H1 (cell line): ENCODE measurements around the gene VIM. TPM values are rescaled to one million over a fixed set of nuclear protein-coding genes. Genes with fewer than 3 reads are reported as not detected.

ENCODE experiments used
- CTCF ChIA-PET: fragments of 300-600 bp; sonication (Branson Sonifier 250); formaldehyde crosslinking; loops from one replicate; lab custom pipeline; 2021; ENCODE audit not compliant: partially characterized antibody; lab: Charles Lee
- POLR2A ChIA-PET: fragments of 300-600 bp; sonication (Branson Sonifier 250); formaldehyde crosslinking; loops from one replicate; lab custom pipeline; 2021; ENCODE audit warnings: inconsistent platforms; ENCODE audit not compliant: partially characterized antibody; lab: Charles Lee
- DNase-seq, 2 experiments: peaks; one replicate each; pipeline versions ENCODE4 v3.0.0 to v3.0.0-alpha.2; 2010 to 2022; ENCODE audit warnings: low spot score in 2 of 2, low read depth in 1 of 2, mixed read lengths in 1 of 2
- FAIRE-seq: peaks from 2 replicates; lab custom pipeline; 2011; peaks lifted over from hg19 to GRCh38; lab: Jason Lieb, UNC
- H2AFZ ChIP-seq: 2 replicates; pipeline ENCODE4 v1.8.1; 2012; ENCODE audit warnings: low read length, inconsistent platforms
- H2AK5ac ChIP-seq: 2 replicates; pipeline ENCODE4 v1.6.1; 2013; ENCODE audit warnings: low read depth, low read length
- H2BK120ac ChIP-seq: replicated peaks from 2 replicates; pipeline ENCODE3; 2013; ENCODE audit warnings: low read depth, low read length, inconsistent platforms
- H2BK12ac ChIP-seq: 2 replicates; pipeline ENCODE4 v1.6.1; 2013; ENCODE audit warnings: low read depth, low read length
- H2BK15ac ChIP-seq: 2 replicates; pipeline ENCODE4 v1.6.1; 2013; ENCODE audit warnings: low read length
- H2BK20ac ChIP-seq: 2 replicates; pipeline ENCODE4 v1.6.1; 2013; ENCODE audit warnings: low read length
- H2BK5ac ChIP-seq: 2 replicates; pipeline ENCODE4 v1.6.1; 2013; ENCODE audit warnings: low read depth, low read length
- H3K14ac ChIP-seq: 2 replicates; pipeline ENCODE4 v1.6.1; 2013; ENCODE audit warnings: inconsistent platforms; ENCODE audit not compliant: insufficient read length
- H3K18ac ChIP-seq: 2 replicates; pipeline ENCODE4 v1.6.1; 2013; ENCODE audit warnings: low read length; ENCODE audit errors: extremely low read depth
- H3K23ac ChIP-seq: 2 replicates; pipeline ENCODE4 v1.6.1; 2013; ENCODE audit warnings: inconsistent platforms; ENCODE audit not compliant: insufficient read length
- H3K23me2 ChIP-seq: 2 replicates; pipeline ENCODE4 v1.6.1; 2013; ENCODE audit warnings: low read depth, low read length
- H3K27ac ChIP-seq: 2 replicates; pipeline ENCODE4 v1.6.1; 2011; ENCODE audit warnings: low read depth, low read length, inconsistent platforms
- H3K27me3 ChIP-seq, 4 experiments: replicated peaks in 1 of 4; 1 replicate in 1 of 4; 2 replicates in 3 of 4; pipeline versions ENCODE4 v1.6.1 to v1.8.1; 2011 to 2013; ENCODE audit warnings: low read length in 3 of 4, mild to moderate bottlenecking in 3 of 4, inconsistent platforms in 2 of 4, mixed read lengths in 2 of 4, moderate library complexity in 1 of 4; ENCODE audit not compliant: control insufficient read depth in 3 of 4, insufficient read depth in 3 of 4; ENCODE audit errors: extremely low read depth in 1 of 4
- H3K36me3 ChIP-seq, 4 experiments: 2 replicates each; pipeline versions ENCODE4 v1.6.1 to v1.8.1; 2011 to 2013; ENCODE audit warnings: mild to moderate bottlenecking in 4 of 4, low read length in 3 of 4, moderate library complexity in 2 of 4, control low read depth in 1 of 4, inconsistent platforms in 1 of 4; ENCODE audit not compliant: insufficient read depth in 4 of 4, control insufficient read depth in 2 of 4
- H3K4ac ChIP-seq: replicated peaks from 2 replicates; pipeline ENCODE3; 2013; ENCODE audit warnings: low read length, low read depth, mixed read lengths, inconsistent platforms; ENCODE audit not compliant: insufficient read length
- H3K4me1 ChIP-seq, 4 experiments: replicated peaks in 1 of 4; 1 replicate in 1 of 4; 2 replicates in 3 of 4; pipeline versions ENCODE4 v1.6.1 to v1.8.1; 2011 to 2013; ENCODE audit warnings: low read length in 3 of 4, inconsistent platforms in 2 of 4, mixed read lengths in 1 of 4; ENCODE audit not compliant: insufficient read depth in 4 of 4, control insufficient read depth in 3 of 4
- H3K4me2 ChIP-seq, 2 experiments: 2 replicates each; pipeline versions ENCODE4 v1.6.1 to v1.8.1; 2011 to 2013; ENCODE audit warnings: low read depth in 2 of 2, low read length in 2 of 2, control low read depth in 1 of 2, inconsistent platforms in 1 of 2, mild to moderate bottlenecking in 1 of 2; ENCODE audit not compliant: insufficient read depth in 1 of 2
- H3K4me3 ChIP-seq, 4 experiments: fragments of 200-600, 300-600 bp in 1 of 4; sonication (generic), shearing (Covaris generic), sonication (Bioruptor Twin) in 1 of 4; 2 replicates each; pipeline versions ENCODE4 v1.5.1 to v1.8.1; 2011 to 2016; ENCODE audit warnings: low read length in 4 of 4, low read depth in 3 of 4, control low read depth in 2 of 4, inconsistent platforms in 2 of 4, mild to moderate bottlenecking in 2 of 4, mixed read lengths in 1 of 4, moderate library complexity in 1 of 4; ENCODE audit not compliant: insufficient read depth in 2 of 4; ENCODE audit errors: extremely low read depth in 1 of 4
- H3K56ac ChIP-seq: replicated peaks from 2 replicates; pipeline ENCODE3; 2013; ENCODE audit warnings: low read depth, mild to moderate bottlenecking, mixed read lengths, low read length, inconsistent platforms; ENCODE audit not compliant: insufficient read length
- H3K79me1 ChIP-seq: 2 replicates; pipeline ENCODE4 v1.6.1; 2013; ENCODE audit warnings: low read depth, low read length, control low read depth
- H3K79me2 ChIP-seq, 2 experiments: 2 replicates each; pipeline versions ENCODE4 v1.6.1 to v1.8.1; 2012 to 2013; ENCODE audit warnings: low read length in 2 of 2, mild to moderate bottlenecking in 2 of 2, inconsistent platforms in 1 of 2; ENCODE audit not compliant: insufficient read depth in 2 of 2, control insufficient read depth in 1 of 2
- H3K9ac ChIP-seq, 4 experiments: replicated peaks in 1 of 4; 1 replicate in 1 of 4; 2 replicates in 3 of 4; pipeline versions ENCODE4 v1.6.1 to v1.8.1; 2011 to 2013; ENCODE audit warnings: low read depth in 3 of 4, low read length in 3 of 4, control low read depth in 2 of 4, mild to moderate bottlenecking in 2 of 4, moderate library complexity in 2 of 4, inconsistent platforms in 1 of 4; ENCODE audit errors: extremely low read depth in 1 of 4
- H3K9me3 ChIP-seq, 2 experiments: 2 replicates each; pipeline versions ENCODE4 v1.6.1 to v1.8.1; 2012 to 2013; ENCODE audit warnings: mild to moderate bottlenecking in 2 of 2, moderate library complexity in 2 of 2, control low read depth in 1 of 2, inconsistent platforms in 1 of 2, low read depth in 1 of 2, low read length in 1 of 2, mixed read lengths in 1 of 2; ENCODE audit not compliant: insufficient read depth in 2 of 2
- H4K20me1 ChIP-seq, 2 experiments: replicated peaks in 1 of 2; 2 replicates each; pipeline versions ENCODE3 to v1.8.1; 2011 to 2013; ENCODE audit warnings: inconsistent platforms in 2 of 2, low read length in 2 of 2, mild to moderate bottlenecking in 1 of 2; ENCODE audit not compliant: insufficient read depth in 2 of 2, control insufficient read depth in 1 of 2
- H4K5ac ChIP-seq: 2 replicates; pipeline ENCODE4 v1.6.1; 2013; ENCODE audit warnings: low read length, low read depth, mixed read lengths, inconsistent platforms; ENCODE audit not compliant: insufficient read length
- H4K8ac ChIP-seq: 2 replicates; pipeline ENCODE4 v1.8.0; 2013; ENCODE audit warnings: mild to moderate bottlenecking, moderate library complexity, low read length, inconsistent platforms; ENCODE audit not compliant: insufficient read depth; ENCODE audit errors: extremely low read depth
- H4K91ac ChIP-seq: replicated peaks from 2 replicates; pipeline ENCODE3; 2013; ENCODE audit warnings: low read length, mixed read lengths, inconsistent platforms; ENCODE audit not compliant: insufficient read length
- EP300 ChIP-seq, 2 experiments: IDR thresholded peaks; 1 replicate in 1 of 2; 2 replicates in 1 of 2; pipeline ENCODE4 v1.6.1; 2011 to 2012; ENCODE audit warnings: low read depth in 2 of 2, low read length in 2 of 2, mild to moderate bottlenecking in 2 of 2, borderline replicate concordance in 1 of 2, inconsistent platforms in 1 of 2, moderate library complexity in 1 of 2
- NANOG ChIP-seq: IDR thresholded peaks from 2 replicates; pipeline ENCODE4 v1.6.1; 2011; ENCODE audit warnings: low read length, low read depth, mild to moderate bottlenecking, inconsistent platforms; ENCODE audit not compliant: insufficient read depth, poor library complexity, severe bottlenecking
- NRF1 ChIP-seq: IDR thresholded peaks from 2 replicates; pipeline ENCODE4 v1.6.1; 2011; ENCODE audit warnings: mild to moderate bottlenecking, low read depth, low read length, improper control_type of control experiment
- SAP30 ChIP-seq: fragments of 300-600 bp; sonication (generic); IDR thresholded peaks from 2 replicates; pipeline ENCODE4 v1.7.1; 2012; ENCODE audit warnings: low read length, moderate library complexity, mild to moderate bottlenecking, inconsistent platforms; ENCODE audit not compliant: insufficient read depth, insufficient replicate concordance
- ZNF274 ChIP-seq: IDR thresholded peaks from 2 replicates; pipeline ENCODE4 v1.7.0; 2012; ENCODE audit warnings: low read length, borderline replicate concordance; ENCODE audit errors: extremely low read depth
- WGBS, 2 experiments: shearing (Covaris generic) in 1 of 2; methylation state at CpG; one replicate each; pipeline versions ENCODE4 v1.1.6 to v1.1.7; 2013 to 2015; ENCODE audit warnings: low lambda C conversion rate in 2 of 2, mixed read lengths in 2 of 2, inconsistent platforms in 1 of 2, low coverage in 1 of 2, missing lambda C conversion rate in 1 of 2; ENCODE audit not compliant: insufficient replicate concordance in 2 of 2, insufficient coverage in 1 of 2, insufficient read length in 1 of 2; ENCODE audit errors: extremely low coverage in 1 of 2, missing lambda C conversion rate in 1 of 2; 5-methylcytosine and 5-hydroxymethylcytosine counted together
- polyA plus RNA-seq, 7 experiments: library from polyadenylated mRNA; depleted of rRNA in 3 of 7; stranded (reverse) in 5 of 7; unstranded in 2 of 7; fragments of >200 nt in 5 of 7; fragments of 200-250 nt in 2 of 7; gene quantifications; 1 replicate in 5 of 7; 2 replicates in 1 of 7; 4 replicates in 1 of 7; pipeline versions ENCODE4 v1.2.1 to v1.2.3, GENCODE V29; 2011 to 2013; ENCODE audit warnings: missing spikeins in 2 of 7, mixed read lengths in 2 of 7
- total RNA-seq: library from RNA; stranded (reverse); fragmentation: NEBNext Ultra II Directional; extraction: Animal tissue kit (Norgen Biotek cat#: 25700); gene quantifications from 2 replicates; pipeline ENCODE4 v1.2.1, GENCODE V29; 2021
- TF ChIP-seq, protein P1 (sequence below): IDR thresholded peaks from 2 replicates; pipeline ENCODE4 v1.6.1; 2012; ENCODE audit warnings: low read length, inconsistent platforms

The VIM gene
- total and polyA plus RNA-seq, 2 of the 8 experiments (the other 6 are each of a cell fraction or from before 2014, with no cell fraction given), result 347 to 372 TPM

DNA sequence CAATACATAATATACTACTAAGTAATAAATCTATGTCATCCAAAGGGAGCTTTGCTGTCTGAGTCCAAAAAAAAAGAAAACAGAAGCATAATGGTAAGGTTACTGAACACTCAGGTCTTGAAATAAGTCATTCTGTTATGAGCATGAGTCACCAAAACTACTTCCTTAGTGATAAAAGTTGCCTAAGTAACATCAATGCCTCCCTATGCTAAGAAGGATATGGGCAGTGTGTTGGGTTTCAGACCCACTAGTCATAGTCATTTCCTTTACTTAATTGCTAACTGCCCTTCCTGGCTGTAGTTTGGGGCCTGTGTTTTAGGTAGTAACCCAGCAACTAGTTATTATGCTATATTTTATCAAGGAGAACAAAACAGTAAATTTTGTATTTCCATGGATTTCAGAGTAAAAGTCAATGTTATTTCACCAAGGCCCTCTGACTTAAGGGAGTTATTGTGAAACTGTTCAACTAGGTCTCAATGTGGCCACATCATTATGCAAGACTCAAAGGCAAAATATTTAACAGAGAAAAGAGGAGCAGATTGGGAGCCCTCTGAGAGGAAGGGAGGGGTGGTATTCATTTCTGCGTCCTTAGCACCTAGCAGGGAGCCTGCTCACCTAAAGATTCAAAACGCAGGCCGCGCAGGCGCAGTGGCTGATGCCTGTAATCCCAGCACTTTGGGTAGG is 11.7 kb upstream of the VIM start:
- Histone ChIP-seq H3K79me1 (no peaks in the 10 kb centered on the region), H2BK20ac (peak overlapping the region; percentile 10; the same call in 1 of the 2 replicates), H3K14ac (no peak overlapping the region), H4K8ac (no peak overlapping the region), H3K4me3 (no peak overlapping the region), H3K36me3 (no peaks in the 10 kb centered on the region), H3K27me3 (no peaks in the 10 kb centered on the region), H4K91ac (peak overlapping the region; percentile 29), H2AFZ (no peak overlapping the region), H3K56ac (no peak overlapping the region), H2BK12ac (peak overlapping the region; percentile 69; the same call in 1 of the 2 replicates), H3K4me1 (peaks cover 0 to 9% (median 7%) of the 10 kb centered on the region in 4 experiments; a peak in 4 of 7 replicates), H3K9me3 (no peaks in the 10 kb centered on the region), H3K9ac (no peak overlapping the region), H2BK5ac (peak overlapping the region; percentile 32; the same call in 1 of the 2 replicates), H2BK120ac (no peak overlapping the region), H3K23me2 (no peaks in the 10 kb centered on the region), H3K27ac (no peak overlapping the region), H3K4me2 (no peak overlapping the region), H3K79me2 (no peaks in the 10 kb centered on the region), H3K18ac (no peak overlapping the region), H3K4ac (no peak overlapping the region), H2BK15ac (no peak overlapping the region), H4K5ac (no peak overlapping the region), H3K23ac (no peak overlapping the region), H2AK5ac (0 out of 2 replicates have a peak overlapping the region, but pooled peaks have one; percentile 67), H4K20me1 (no peaks in the 10 kb centered on the region)
- TF ChIP-seq NANOG, result no peak
- no peak for TF ChIP-seq EP300 (IDR thresholded peaks at IDR 0.05; ENCODE audit: borderline replicate concordance in 1 of 2, low read depth in 2 of 2, low read length in 2 of 2)
- no peak for TF ChIP-seq ZNF274
- no peak for TF ChIP-seq SAP30
- no peak for TF ChIP-seq NRF1
- TF ChIP-seq, protein P1, sequence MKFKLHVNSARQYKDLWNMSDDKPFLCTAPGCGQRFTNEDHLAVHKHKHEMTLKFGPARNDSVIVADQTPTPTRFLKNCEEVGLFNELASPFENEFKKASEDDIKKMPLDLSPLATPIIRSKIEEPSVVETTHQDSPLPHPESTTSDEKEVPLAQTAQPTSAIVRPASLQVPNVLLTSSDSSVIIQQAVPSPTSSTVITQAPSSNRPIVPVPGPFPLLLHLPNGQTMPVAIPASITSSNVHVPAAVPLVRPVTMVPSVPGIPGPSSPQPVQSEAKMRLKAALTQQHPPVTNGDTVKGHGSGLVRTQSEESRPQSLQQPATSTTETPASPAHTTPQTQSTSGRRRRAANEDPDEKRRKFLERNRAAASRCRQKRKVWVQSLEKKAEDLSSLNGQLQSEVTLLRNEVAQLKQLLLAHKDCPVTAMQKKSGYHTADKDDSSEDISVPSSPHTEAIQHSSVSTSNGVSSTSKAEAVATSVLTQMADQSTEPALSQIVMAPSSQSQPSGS, result no peak
- FAIRE-seq (no peak), DNase-seq (no peak)
- 83% methylated on average over 5 of the region's 5 CpGs; no CpG with 5 or more reads in 1 of the 2 experiments for WGBS, 2 experiments
- CTCF ChIA-PET, result interaction anchor here (1.0 to 1.3 kb wide), 2 partner anchors 11 to 14 kb away, joined by 3 to 4 read pairs; no protein-coding TSS in a partner anchor
- POLR2A ChIA-PET, result interaction anchor here (1.0 to 2.9 kb wide), 2 partner anchors 14 to 15 kb away, joined by 5 to 10 read pairs; partner anchors contain the start of gene TRDMT1
